Endodermal cell (in vitro differentiated cells): ENCODE measurements around the gene EIF3L. TPM values are rescaled to one million over a fixed set of nuclear protein-coding genes. Genes with fewer than 3 reads are reported as not detected.
A peak's percentile ranks its signal among the peaks of the same experiment; 100 is the strongest.

Source experiments
- DNase-seq: peaks from one replicate; pipeline ENCODE4 v3.0.0-alpha.2; 2017
- H3K27ac ChIP-seq: 2 replicates; pipeline ENCODE4 v1.5.1; 2013; ENCODE audit warnings: mild to moderate bottlenecking, low read depth, low read length, moderate library complexity
- H3K27me3 ChIP-seq: 2 replicates; pipeline ENCODE4 v1.6.1; 2013; ENCODE audit warnings: mild to moderate bottlenecking, low read length, moderate library complexity; ENCODE audit not compliant: insufficient read depth, control insufficient read depth, poor library complexity, severe bottlenecking
- H3K36me3 ChIP-seq: 2 replicates; pipeline ENCODE4 v1.7.0; 2013; ENCODE audit warnings: mild to moderate bottlenecking, low read length, moderate library complexity; ENCODE audit not compliant: control insufficient read depth, insufficient read depth
- H3K4me1 ChIP-seq: one replicate; pipeline ENCODE4 v1.7.0; 2013; ENCODE audit warnings: low read length; ENCODE audit not compliant: control insufficient read depth, insufficient read depth
- H3K4me3 ChIP-seq: 2 replicates; pipeline ENCODE4 v1.5.1; 2013; ENCODE audit warnings: mild to moderate bottlenecking, low read length, moderate library complexity
- H3K9ac ChIP-seq: 2 replicates; pipeline ENCODE4 v1.6.1; 2013; ENCODE audit warnings: mild to moderate bottlenecking, low read length, moderate library complexity; ENCODE audit not compliant: poor library complexity, severe bottlenecking; ENCODE audit errors: extremely low read depth
- H3K9me3 ChIP-seq: 2 replicates; pipeline ENCODE4 v1.6.1; 2013; ENCODE audit warnings: mild to moderate bottlenecking, low read length, moderate library complexity; ENCODE audit not compliant: control insufficient read depth
- H3K27ac Mint-ChIP-seq: 2 replicates; pipeline ENCODE4 v1.8.0; 2020; ENCODE audit warnings: mixed read lengths
- H3K27me3 Mint-ChIP-seq: 2 replicates; pipeline ENCODE4 v1.8.0; 2021; ENCODE audit warnings: mild to moderate bottlenecking, mixed read lengths; ENCODE audit not compliant: insufficient read depth
- H3K36me3 Mint-ChIP-seq: 2 replicates; pipeline ENCODE4 v1.8.0; 2020; ENCODE audit warnings: low read depth, mixed read lengths
- H3K4me1 Mint-ChIP-seq: 2 replicates; pipeline ENCODE4 v1.8.0; 2020; ENCODE audit warnings: mixed read lengths
- H3K4me3 Mint-ChIP-seq: 2 replicates; pipeline ENCODE4 v1.8.0; 2020; ENCODE audit warnings: mild to moderate bottlenecking, moderate library complexity, mixed read lengths
- H3K9me3 Mint-ChIP-seq: 2 replicates; pipeline ENCODE4 v1.8.0; 2020; ENCODE audit warnings: mild to moderate bottlenecking, mixed read lengths
- CTCF ChIP-seq: fragments of 200-600 bp; sonication (generic); conservative IDR thresholded peaks from 2 replicates; pipeline ENCODE4 v1.5.0; 2021; ENCODE audit warnings: antibody characterized with exemption, mild to moderate bottlenecking
- WGBS, 2 experiments: methylation state at CpG; one replicate each; pipeline versions ENCODE4 v1.1.5 to v1.1.7; 2013; ENCODE audit warnings: missing lambda C conversion rate in 2 of 2, mixed read lengths in 1 of 2; ENCODE audit not compliant: insufficient coverage in 1 of 2, insufficient read length in 1 of 2; 5-methylcytosine and 5-hydroxymethylcytosine counted together
- total RNA-seq, 2 donors: library from RNA; stranded (reverse); fragmentation: NEBNext Ultra II Directional in 1 of 2; extraction: Animal tissue kit (Norgen Biotek cat#: 25700) in 1 of 2; gene quantifications; 2 replicates in 1 of 2; 3 replicates in 1 of 2; pipeline ENCODE4 v1.2.1, GENCODE V29; 2021

The EIF3L gene
- total RNA-seq, 2 donors from 2014 or later, result 469 to 541 TPM

GRCh38 chr22:37822079-37822833 lies 27.0 kb upstream of the EIF3L start:
- 39 to 57% methylated on average over 6 to 8 of the region's 8 CpGs for WGBS, 2 experiments
- peaks cover 7% of the 10 kb centered on the region for H3K4me1 Mint-ChIP-seq
- Histone ChIP-seq H3K36me3 (no peaks in the 10 kb centered on the region), H3K27me3 (peaks cover 53% of the 10 kb centered on the region), H3K4me1 (no peaks in the 10 kb centered on the region), H3K9ac (no peak overlapping the region), H3K9me3 (no peaks in the 10 kb centered on the region), H3K4me3 (no peak overlapping the region), H3K27ac (no peak overlapping the region)
- no peak overlapping the region for H3K4me3 Mint-ChIP-seq
- no peak overlapping the region for H3K27ac Mint-ChIP-seq
- TF ChIP-seq CTCF, result peak; percentile 45
- H3K27me3 Mint-ChIP-seq, result peaks cover 57% of the 10 kb centered on the region
- no peaks in the 10 kb centered on the region for H3K9me3 Mint-ChIP-seq
- peak; percentile 79 for DNase-seq
- H3K36me3 Mint-ChIP-seq, result peaks cover 3% of the 10 kb centered on the region

GRCh38 chr22:37823134-37823985 lies 25.9 kb upstream of the EIF3L start, which contains the start of gene GALR3:
Gene GALR3, plus strand, starts transcription at chr22:37823382. Its CDS starts 25 bp downstream, at chr22:37823407.
- peaks cover 57% of the 10 kb centered on the region for H3K27me3 Mint-ChIP-seq
- no peak within 1 kb of the TSS for H3K27ac Mint-ChIP-seq

More at GRCh38 chr22:37823134-37823985, 25.9 kb upstream of the EIF3L start, which contains the start of gene GALR3:
- Histone ChIP-seq H3K27me3 (peaks cover 53% of the 10 kb centered on the region), H3K27ac (no peak within 1 kb of the TSS), H3K4me3 (peak within 1 kb of the TSS; percentile 61), H3K36me3 (no peaks in the 10 kb centered on the region), H3K9me3 (no peaks in the 10 kb centered on the region), H3K9ac (no peak within 1 kb of the TSS), H3K4me1 (no peaks in the 10 kb centered on the region)
- Mint-ChIP-seq H3K4me1 (peaks cover 7% of the 10 kb centered on the region), H3K4me3 (peak within 1 kb of the TSS; percentile 42), H3K9me3 (no peaks in the 10 kb centered on the region), H3K36me3 (peaks cover 3% of the 10 kb centered on the region)
- 79 to 83% methylated on average over 12 to 20 of the region's 21 CpGs for WGBS, 2 experiments
- TF ChIP-seq CTCF, result no peak
- no peak for DNase-seq
